Colonic mucosa (tissue), 4 donors: ENCODE measurements around the gene DOCK10. TPM values are rescaled to one million over a fixed set of nuclear protein-coding genes. Genes with fewer than 3 reads are reported as not detected.

Experiments used
- DNase-seq: peaks from one replicate; pipeline ENCODE4 v3.0.0-alpha.2; 2020
- H3K27ac ChIP-seq: fragments of 200-600 bp; one replicate; pipeline ENCODE4 v1.8.0; 2021
- H3K27me3 ChIP-seq: fragments of 200-600 bp; one replicate; pipeline ENCODE4 v1.8.0; 2021
- H3K36me3 ChIP-seq: fragments of 200-600 bp; one replicate; pipeline ENCODE4 v1.8.0; 2021
- H3K4me1 ChIP-seq: fragments of 200-600 bp; one replicate; pipeline ENCODE4 v1.8.0; 2021; ENCODE audit warnings: mild to moderate bottlenecking
- H3K4me3 ChIP-seq: fragments of 200-600 bp; one replicate; pipeline ENCODE4 v1.8.0; 2021
- H3K9ac ChIP-seq, 2 donors: one replicate each; pipeline ENCODE4 v1.7.0; 2013; ENCODE audit warnings: control low read depth in 2 of 2, low read depth in 2 of 2, low read length in 2 of 2
- H3K9me3 ChIP-seq: fragments of 200-600 bp; one replicate; pipeline ENCODE4 v1.8.0; 2021
- intact Hi-C: fragments of 100-400 bp; cut with DNase I; formaldehyde crosslinking; loops from one replicate; pipeline ENCODE4 v1.14.1; 2022
- total RNA-seq, 2 donors: library from RNA; stranded (reverse); fragmentation: NEBNext Ultra II Directional in 1 of 2; extraction: Animal tissue kit (Norgen Biotek cat#: 25700) in 1 of 2; gene quantifications; one replicate each; pipeline ENCODE4 v1.2.1, GENCODE V29; 2021
- TF ChIP-seq, protein P1 (sequence below): fragments of 200-600 bp; IDR thresholded peaks from one replicate; pipeline ENCODE4 v1.8.0; 2022; ENCODE audit warnings: antibody characterized with exemption, mild to moderate bottlenecking
- donor health status: healthy.
- donor health status: DM: no; HTN: no; CAD: no.
- donor health status: DM: no; HTN: no; CAD: no.

Gene DOCK10
- total RNA-seq, 2 donors from 2014 or later, result 13.5 to 17.4 TPM

DNA sequence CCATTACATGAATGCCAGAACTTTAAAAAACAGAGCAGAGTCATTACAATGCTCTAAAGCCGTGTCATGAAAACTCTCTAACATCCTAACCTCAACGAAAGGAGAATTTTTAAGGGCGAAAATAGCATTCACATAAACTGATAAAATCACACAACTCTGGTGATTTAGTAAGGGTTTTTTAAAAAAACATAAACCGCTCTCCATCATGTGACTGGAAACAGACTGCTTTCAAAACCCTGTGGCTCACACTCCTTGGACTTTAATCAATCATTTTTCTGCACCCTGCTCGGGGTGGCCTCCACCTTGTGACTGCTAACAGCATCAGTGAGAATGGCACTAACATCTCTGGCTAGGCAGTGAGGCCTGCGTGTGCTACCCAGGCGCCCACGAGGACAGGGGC lies 12.1 kb downstream of the DOCK10 start:
- no peaks in the 10 kb centered on the region for H3K36me3 ChIP-seq
- intact Hi-C loops, result no loop called here
- H3K4me1 ChIP-seq, result no peaks in the 10 kb centered on the region
- H3K9ac ChIP-seq, result no peak overlapping the region
- H3K9me3 ChIP-seq, result no peaks in the 10 kb centered on the region
- H3K27me3 ChIP-seq, result no peaks in the 10 kb centered on the region
- no peak overlapping the region for H3K4me3 ChIP-seq
- no peak overlapping the region for H3K27ac ChIP-seq
- no peak for DNase-seq
- TF ChIP-seq, protein P1, sequence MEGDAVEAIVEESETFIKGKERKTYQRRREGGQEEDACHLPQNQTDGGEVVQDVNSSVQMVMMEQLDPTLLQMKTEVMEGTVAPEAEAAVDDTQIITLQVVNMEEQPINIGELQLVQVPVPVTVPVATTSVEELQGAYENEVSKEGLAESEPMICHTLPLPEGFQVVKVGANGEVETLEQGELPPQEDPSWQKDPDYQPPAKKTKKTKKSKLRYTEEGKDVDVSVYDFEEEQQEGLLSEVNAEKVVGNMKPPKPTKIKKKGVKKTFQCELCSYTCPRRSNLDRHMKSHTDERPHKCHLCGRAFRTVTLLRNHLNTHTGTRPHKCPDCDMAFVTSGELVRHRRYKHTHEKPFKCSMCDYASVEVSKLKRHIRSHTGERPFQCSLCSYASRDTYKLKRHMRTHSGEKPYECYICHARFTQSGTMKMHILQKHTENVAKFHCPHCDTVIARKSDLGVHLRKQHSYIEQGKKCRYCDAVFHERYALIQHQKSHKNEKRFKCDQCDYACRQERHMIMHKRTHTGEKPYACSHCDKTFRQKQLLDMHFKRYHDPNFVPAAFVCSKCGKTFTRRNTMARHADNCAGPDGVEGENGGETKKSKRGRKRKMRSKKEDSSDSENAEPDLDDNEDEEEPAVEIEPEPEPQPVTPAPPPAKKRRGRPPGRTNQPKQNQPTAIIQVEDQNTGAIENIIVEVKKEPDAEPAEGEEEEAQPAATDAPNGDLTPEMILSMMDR, result no peak

DNA sequence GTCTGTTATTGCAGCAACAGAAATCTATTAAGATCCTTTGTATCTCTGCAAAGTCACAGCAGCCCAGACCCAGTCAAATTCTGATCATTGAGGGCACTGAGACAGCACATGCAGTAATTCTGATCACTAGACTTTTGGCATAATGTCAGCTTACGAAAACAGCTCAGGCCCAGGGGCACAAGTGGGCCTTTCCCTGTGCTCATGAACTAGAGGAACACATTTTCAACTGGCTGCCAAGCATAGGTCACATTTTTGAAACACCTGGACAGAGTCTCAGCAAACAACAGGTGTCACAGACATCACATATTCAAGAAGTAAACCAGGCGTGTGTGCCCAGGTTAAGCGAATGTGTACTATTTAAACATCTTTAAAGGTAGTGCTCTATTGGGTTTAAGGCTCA lies 13.7 kb downstream of the DOCK10 start:
- Histone ChIP-seq H3K27ac (no peak overlapping the region), H3K4me1 (no peaks in the 10 kb centered on the region), H3K4me3 (no peak overlapping the region), H3K36me3 (no peaks in the 10 kb centered on the region), H3K9ac (no peak overlapping the region), H3K27me3 (no peaks in the 10 kb centered on the region), H3K9me3 (no peaks in the 10 kb centered on the region)
- TF ChIP-seq, protein P1, result no peak
- no peak for DNase-seq
- intact Hi-C loops, result no loop called here

DNA sequence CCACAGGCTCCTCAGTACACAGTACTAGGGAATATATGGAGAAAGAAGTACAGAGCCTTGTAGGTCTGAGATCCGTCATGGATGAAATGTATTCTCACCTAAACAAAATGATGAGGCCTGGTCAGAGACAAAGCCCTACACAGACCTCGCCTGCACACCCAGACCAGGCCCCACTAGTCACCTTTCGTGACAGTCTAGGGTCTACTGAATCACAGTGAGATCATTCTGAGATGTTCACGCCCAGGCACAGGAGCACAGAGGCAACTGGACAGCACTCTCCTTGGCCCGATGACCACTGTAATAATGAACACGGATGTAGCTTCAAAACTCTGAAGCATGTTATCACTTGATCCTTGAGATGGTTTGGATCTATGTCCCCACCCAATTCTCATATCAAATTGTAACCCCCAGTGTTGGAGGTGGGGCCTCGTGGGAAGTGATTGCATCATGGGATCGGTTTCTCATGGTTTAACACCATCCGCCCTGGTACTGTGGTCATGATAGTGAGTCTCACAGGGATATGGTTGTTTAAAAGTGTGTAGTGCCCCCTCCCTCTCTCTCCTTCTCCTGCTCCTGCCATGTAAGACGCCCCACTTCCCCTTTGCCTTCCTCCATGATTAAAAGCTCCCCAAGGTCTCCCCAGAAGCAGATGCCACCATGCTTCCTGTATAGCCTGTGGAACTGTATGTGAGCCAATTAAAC lies 15.1 kb downstream of the DOCK10 start:
- intact Hi-C loops, result no loop called here
- no peak overlapping the region for H3K27ac ChIP-seq
- no peak overlapping the region for H3K9ac ChIP-seq
- H3K4me1 ChIP-seq, result no peaks in the 10 kb centered on the region
- H3K36me3 ChIP-seq, result no peaks in the 10 kb centered on the region
- H3K27me3 ChIP-seq, result no peaks in the 10 kb centered on the region
- H3K9me3 ChIP-seq, result no peaks in the 10 kb centered on the region
- H3K4me3 ChIP-seq, result no peak overlapping the region
- TF ChIP-seq, protein P1, result no peak
- DNase-seq, result no peak

DNA sequence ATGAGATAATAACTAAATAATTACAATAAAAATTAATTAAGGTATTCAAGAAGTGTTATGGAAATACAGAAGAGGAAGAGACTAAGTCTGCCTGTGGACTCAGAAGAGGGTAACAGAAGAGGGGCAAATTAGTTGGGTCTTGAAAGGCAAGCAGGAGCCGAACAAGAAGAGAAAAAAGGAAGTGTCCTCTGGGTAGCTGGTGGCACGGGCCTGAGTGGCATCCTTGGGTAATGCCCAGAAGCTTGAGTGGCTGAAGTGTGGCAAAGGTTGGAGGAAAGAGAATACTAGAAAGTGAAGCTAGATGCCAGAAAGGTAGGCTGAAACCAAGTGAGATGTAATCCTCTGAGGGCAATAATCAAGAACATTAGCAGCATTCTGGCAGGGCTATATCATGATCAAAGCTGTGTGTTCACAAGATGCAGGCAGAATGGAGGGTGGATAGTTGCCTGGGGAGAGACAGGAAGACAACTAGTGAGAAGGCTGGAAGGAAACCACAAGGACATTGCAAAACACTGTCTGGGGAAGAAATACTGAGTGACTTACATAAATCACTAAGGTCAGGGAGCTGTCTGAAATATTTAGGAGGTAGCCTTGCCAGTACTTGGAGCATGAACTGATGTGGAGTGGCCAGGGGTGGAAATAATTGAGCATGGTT lies 16.2 kb downstream of the DOCK10 start:
- no peak overlapping the region for H3K27ac ChIP-seq
- H3K9me3 ChIP-seq, result no peaks in the 10 kb centered on the region
- intact Hi-C loops, result no loop called here
- H3K4me3 ChIP-seq, result no peak overlapping the region
- DNase-seq, result no peak
- H3K9ac ChIP-seq, result no peak overlapping the region
- TF ChIP-seq, protein P1, result no peak
- no peaks in the 10 kb centered on the region for H3K36me3 ChIP-seq
- H3K27me3 ChIP-seq, result no peaks in the 10 kb centered on the region
- no peaks in the 10 kb centered on the region for H3K4me1 ChIP-seq

DNA sequence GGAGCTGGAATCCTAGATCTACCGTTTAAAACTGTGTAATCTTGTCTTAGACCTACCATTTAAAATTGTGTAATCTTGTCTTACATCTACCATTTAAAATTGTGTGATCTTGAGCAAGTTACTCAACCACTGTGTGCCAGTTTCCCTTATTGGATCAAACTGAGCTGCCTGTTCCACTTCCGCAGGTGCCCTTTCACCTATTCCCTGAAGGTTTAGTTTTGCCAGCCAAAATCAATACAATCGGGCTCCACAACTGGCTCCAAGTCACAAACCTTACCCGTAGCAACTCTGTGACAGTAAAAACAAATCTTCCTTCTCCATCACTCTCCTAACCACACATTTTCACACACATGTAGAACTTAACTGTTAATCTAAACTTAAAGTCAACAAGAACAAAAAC lies 20.1 kb downstream of the DOCK10 start:
- no peak overlapping the region for H3K27ac ChIP-seq
- H3K4me3 ChIP-seq, result no peak overlapping the region
- no peaks in the 10 kb centered on the region for H3K4me1 ChIP-seq
- H3K27me3 ChIP-seq, result no peaks in the 10 kb centered on the region
- intact Hi-C loops, result no loop called here
- H3K36me3 ChIP-seq, result no peaks in the 10 kb centered on the region
- TF ChIP-seq, protein P1, result no peak
- H3K9me3 ChIP-seq, result no peaks in the 10 kb centered on the region
- H3K9ac ChIP-seq, result no peak overlapping the region
- no peak for DNase-seq
